GM18870 (cell line): ENCODE data around the gene RIC8A.
"Not testable (repeated sequence)": the region's sequence is repeated elsewhere in the genome, so short reads cannot be mapped to it uniquely, and the experiment has no call there.

Source experiments
- ATAC-seq: cut with Tn5 transposase; IDR thresholded peaks from one replicate; pipeline ENCODE4 v1.9.1; 2021; ENCODE audit warnings: moderate library complexity; ENCODE audit not compliant: unreplicated experiment

The RIC8A gene

GRCh38 chr11:207208-207862 lies at the start of gene RIC8A, which contains the start of gene BET1L:
RIC8A (plus strand) TSS chr11:207708; CDS start chr11:208855, 1,147 bp downstream.
BET1L (minus strand) TSS chr11:207399; CDS start chr11:207321, 78 bp downstream.
- peak; percentile 73 for ATAC-seq

- not testable (repeated sequence) for ATAC-seq
Measured at GRCh38 chr11:180242-180641, 27.3 kb upstream of the RIC8A start.

- ATAC-seq, result not testable (repeated sequence)
Measured at GRCh38 chr11:189200-189783, 18.2 kb upstream of the RIC8A start.

GRCh38 chr11:189843-190311 lies 17.6 kb upstream of the RIC8A start:
- peak; percentile 73 for ATAC-seq

GRCh38 chr11:190546-190945 lies 17.0 kb upstream of the RIC8A start:
- not testable (repeated sequence) for ATAC-seq

- ATAC-seq, result not testable (repeated sequence)
Measured at GRCh38 chr11:191490-192478, 15.7 kb upstream of the RIC8A start.

GRCh38 chr11:192674-193128 lies 14.8 kb upstream of the RIC8A start, which contains the start of gene SCGB1C1:
SCGB1C1 (plus strand) TSS chr11:193078; CDS start chr11:193100, 22 bp downstream.
- not testable (repeated sequence) for ATAC-seq

- ATAC-seq, result not testable (repeated sequence)
Measured at GRCh38 chr11:193481-193880, 14.0 kb upstream of the RIC8A start.

- no peak for ATAC-seq
Measured at GRCh38 chr11:196786-197731, 10.4 kb upstream of the RIC8A start.

- no peak for ATAC-seq
Measured at GRCh38 chr11:197741-198235, 9.7 kb upstream of the RIC8A start.

GRCh38 chr11:198236-198806 lies 9.2 kb upstream of the RIC8A start:
- ATAC-seq, result no peak

GRCh38 chr11:199004-199581 lies 8.4 kb upstream of the RIC8A start:
- ATAC-seq, result no peak

GRCh38 chr11:199782-200181 lies 7.7 kb upstream of the RIC8A start:
- ATAC-seq, result no peak

GRCh38 chr11:200224-201003 lies 7.1 kb upstream of the RIC8A start:
- no peak for ATAC-seq

GRCh38 chr11:201966-202365 lies 5.5 kb upstream of the RIC8A start:
- no peak for ATAC-seq

- ATAC-seq, result no peak
Measured at GRCh38 chr11:202490-202889, 5.0 kb upstream of the RIC8A start.

GRCh38 chr11:203056-203944 lies 4.2 kb upstream of the RIC8A start:
- no peak for ATAC-seq
